Measurements from ENCODE around the gene SUGP1.

- TF ChIP-seq, protein P1, sequence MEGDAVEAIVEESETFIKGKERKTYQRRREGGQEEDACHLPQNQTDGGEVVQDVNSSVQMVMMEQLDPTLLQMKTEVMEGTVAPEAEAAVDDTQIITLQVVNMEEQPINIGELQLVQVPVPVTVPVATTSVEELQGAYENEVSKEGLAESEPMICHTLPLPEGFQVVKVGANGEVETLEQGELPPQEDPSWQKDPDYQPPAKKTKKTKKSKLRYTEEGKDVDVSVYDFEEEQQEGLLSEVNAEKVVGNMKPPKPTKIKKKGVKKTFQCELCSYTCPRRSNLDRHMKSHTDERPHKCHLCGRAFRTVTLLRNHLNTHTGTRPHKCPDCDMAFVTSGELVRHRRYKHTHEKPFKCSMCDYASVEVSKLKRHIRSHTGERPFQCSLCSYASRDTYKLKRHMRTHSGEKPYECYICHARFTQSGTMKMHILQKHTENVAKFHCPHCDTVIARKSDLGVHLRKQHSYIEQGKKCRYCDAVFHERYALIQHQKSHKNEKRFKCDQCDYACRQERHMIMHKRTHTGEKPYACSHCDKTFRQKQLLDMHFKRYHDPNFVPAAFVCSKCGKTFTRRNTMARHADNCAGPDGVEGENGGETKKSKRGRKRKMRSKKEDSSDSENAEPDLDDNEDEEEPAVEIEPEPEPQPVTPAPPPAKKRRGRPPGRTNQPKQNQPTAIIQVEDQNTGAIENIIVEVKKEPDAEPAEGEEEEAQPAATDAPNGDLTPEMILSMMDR (IDR thresholded peaks at IDR 0.05) = no peak
- TF ChIP-seq POLR2A (IDR thresholded peaks at IDR 0.05) = no peak
Measured at GRCh38 chr19:19278315-19278714, 42.0 kb downstream of the SUGP1 start.

All from body of pancreas (tissue), 4 donors.